Skin epidermis (tissue), 12 donors: ENCODE data around the gene SLC25A40.
"Not testable (repeated sequence)": the region's sequence is repeated elsewhere in the genome, so short reads cannot be mapped to it uniquely, and the experiment has no call there.

Source experiments
- H3K27ac ChIP-seq, 21 experiments: fragments of 200-600 bp; sonication (generic) in 11 of 21; one replicate each; pipeline ENCODE4 v1.5.0; 2020; ENCODE audit warnings: mild to moderate bottlenecking in 3 of 21, inconsistent platforms in 2 of 21, moderate library complexity in 2 of 21
- H3K4me3 ChIP-seq, 7 experiments: fragments of 200-600 bp; sonication (generic) in 2 of 7; one replicate each; pipeline ENCODE4 v1.5.0; 2020; ENCODE audit warnings: inconsistent platforms in 2 of 7, mild to moderate bottlenecking in 2 of 7, moderate library complexity in 1 of 7

The SLC25A40 gene, protein sequence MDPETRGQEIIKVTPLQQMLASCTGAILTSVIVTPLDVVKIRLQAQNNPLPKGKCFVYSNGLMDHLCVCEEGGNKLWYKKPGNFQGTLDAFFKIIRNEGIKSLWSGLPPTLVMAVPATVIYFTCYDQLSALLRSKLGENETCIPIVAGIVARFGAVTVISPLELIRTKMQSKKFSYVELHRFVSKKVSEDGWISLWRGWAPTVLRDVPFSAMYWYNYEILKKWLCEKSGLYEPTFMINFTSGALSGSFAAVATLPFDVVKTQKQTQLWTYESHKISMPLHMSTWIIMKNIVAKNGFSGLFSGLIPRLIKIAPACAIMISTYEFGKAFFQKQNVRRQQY

GRCh38 chr7:87876040-87876868 lies at the start of gene SLC25A40, which contains the start of gene DBF4:
TSS of gene SLC25A40 (minus strand) at chr7:87876360. CDS start at chr7:87858727, 17,633 bp downstream.
TSS of gene DBF4 (plus strand) at chr7:87876493. CDS start at chr7:87876733, 240 bp downstream.
- Histone ChIP-seq H3K4me3 (peak within 1 kb of the TSS; percentile 62 to 96 (median 84)), H3K27ac (peak within 1 kb of the TSS; percentile 74 to 92 (median 88))

- H3K4me3 ChIP-seq, H3K27ac ChIP-seq: not testable (repeated sequence)
Measured at GRCh38 chr7:87922759-87923395, 46.7 kb upstream of the SLC25A40 start.

DNA sequence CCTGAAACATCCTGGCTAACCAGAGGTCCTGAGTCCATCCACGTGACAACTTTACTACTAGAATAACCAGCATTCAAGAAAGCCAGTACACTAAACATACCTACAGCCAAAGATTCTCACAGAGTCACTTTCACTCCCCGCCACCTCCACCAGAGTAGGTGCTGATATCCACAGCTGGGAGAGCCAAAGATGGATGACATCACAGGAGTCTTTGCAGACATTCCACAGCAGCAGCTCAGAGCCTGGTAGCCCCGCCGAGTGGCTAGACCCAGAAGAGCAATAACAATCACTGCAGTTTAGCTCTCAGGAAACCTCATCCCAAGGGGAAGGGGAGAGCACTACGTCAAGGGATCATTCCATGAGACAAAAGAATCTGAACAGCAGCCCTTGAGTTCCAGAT lies 44.4 kb upstream of the SLC25A40 start:
- Histone ChIP-seq H3K4me3 (no peak overlapping the region), H3K27ac (no peak overlapping the region)

GRCh38 chr7:87919875-87920274 lies 43.7 kb upstream of the SLC25A40 start:
- H3K4me3 ChIP-seq = no peak overlapping the region
- H3K27ac ChIP-seq = no peak overlapping the region

- H3K27ac ChIP-seq = no peak overlapping the region
- no peak overlapping the region for H3K4me3 ChIP-seq
Measured at GRCh38 chr7:87918740-87919139, 42.6 kb upstream of the SLC25A40 start.

DNA sequence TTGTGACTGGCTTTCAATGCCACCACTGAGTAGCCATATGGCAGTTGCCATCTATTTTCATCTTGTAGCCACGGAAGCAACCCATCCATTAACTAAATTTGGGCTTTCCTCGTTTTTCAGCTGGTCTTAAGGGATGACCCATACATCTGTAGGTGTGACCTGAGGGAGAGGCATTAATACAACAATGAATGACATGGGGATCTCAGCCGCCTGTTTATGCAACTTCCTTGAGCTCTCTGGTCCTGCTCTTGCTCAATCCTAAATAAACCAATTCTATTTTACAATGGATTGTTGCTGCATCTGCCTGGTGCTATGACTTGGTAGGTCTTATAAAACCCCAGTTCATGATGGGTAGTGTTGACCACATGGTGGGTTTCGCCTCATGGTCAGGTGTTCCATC lies 36.0 kb upstream of the SLC25A40 start:
- Histone ChIP-seq H3K4me3 (no peak overlapping the region), H3K27ac (no peak overlapping the region)

GRCh38 chr7:87908814-87909213 lies 32.7 kb upstream of the SLC25A40 start:
- not testable (repeated sequence) for H3K27ac ChIP-seq, H3K4me3 ChIP-seq

DNA sequence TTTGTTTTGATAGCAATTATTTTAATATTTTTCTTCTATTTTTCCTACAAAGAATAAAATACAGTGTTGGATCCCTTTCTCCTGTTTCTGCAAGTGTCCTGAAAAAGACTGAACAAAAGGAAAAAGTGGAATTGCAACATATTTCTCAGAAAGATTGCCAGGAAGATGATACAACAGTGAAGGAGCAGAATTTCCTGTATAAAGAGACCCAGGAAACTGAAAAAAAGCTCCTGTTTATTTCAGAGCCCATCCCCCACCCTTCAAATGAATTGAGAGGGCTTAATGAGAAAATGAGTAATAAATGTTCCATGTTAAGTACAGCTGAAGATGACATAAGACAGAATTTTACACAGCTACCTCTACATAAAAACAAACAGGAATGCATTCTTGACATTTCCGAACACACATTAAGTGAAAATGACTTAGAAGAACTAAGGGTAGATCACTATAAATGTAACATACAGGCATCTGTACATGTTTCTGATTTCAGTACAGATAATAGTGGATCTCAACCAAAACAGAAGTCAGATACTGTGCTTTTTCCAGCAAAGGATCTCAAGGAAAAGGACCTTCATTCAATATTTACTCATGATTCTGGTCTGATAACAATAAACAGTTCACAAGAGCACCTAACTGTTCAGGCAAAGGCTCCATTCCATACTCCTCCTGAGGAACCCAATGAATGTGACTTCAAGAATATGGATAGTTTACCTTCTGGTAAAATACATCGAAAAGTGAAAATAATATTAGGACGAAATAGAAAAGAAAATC lies 31.2 kb upstream of the SLC25A40 start:
- H3K4me3 ChIP-seq, H3K27ac ChIP-seq: not testable (repeated sequence)

- Histone ChIP-seq H3K4me3 (no peak overlapping the region), H3K27ac (no peak overlapping the region)
Measured at GRCh38 chr7:87899255-87899654, 23.1 kb upstream of the SLC25A40 start.

DNA sequence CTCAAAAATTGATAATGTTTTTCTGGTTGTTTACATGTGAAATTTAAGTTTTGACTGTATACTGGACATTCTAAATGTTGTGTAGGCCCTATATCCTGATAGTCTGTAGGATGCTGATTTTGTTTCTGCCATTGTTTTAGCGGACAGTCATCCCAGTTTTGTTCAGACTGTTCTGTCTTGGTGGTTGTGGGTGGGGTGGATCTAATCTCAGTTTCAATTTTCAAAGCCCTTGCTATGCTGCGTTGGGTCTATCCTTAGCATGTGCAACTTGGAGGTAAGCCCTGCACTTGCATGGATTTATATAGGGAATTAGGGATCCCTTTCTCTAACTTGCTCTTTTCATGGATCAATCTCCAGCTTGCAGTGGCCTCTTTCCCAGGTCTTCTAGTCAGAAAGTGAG lies 19.2 kb upstream of the SLC25A40 start:
- no peak overlapping the region for H3K4me3 ChIP-seq
- no peak overlapping the region for H3K27ac ChIP-seq

DNA sequence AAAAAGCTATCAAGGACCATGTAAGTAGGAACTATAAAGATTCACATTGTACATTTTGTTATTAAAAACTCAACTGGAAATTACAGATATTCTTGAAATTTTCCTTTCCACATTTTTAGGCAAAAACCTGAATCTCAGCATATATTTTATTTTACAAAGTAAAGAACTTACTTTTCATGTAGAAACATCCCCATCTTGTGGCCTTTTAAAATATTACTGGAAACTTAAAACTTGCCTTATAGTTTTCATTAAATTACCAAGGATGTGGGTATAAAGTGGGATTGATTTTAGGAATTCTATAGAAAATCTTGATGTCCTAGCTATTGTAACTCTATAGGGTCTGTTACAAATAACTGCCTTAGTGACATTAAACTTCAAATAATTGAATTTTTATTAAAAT lies 10.7 kb upstream of the SLC25A40 start:
- H3K27ac ChIP-seq = no peak overlapping the region
- H3K4me3 ChIP-seq = no peak overlapping the region

- Histone ChIP-seq H3K27ac (no peak overlapping the region), H3K4me3 (no peak overlapping the region)
Measured at GRCh38 chr7:87885018-87885417, 8.9 kb upstream of the SLC25A40 start.

GRCh38 chr7:87882151-87882937 lies 6.2 kb upstream of the SLC25A40 start:
- Histone ChIP-seq H3K4me3 (no peak overlapping the region), H3K27ac (no peak overlapping the region)

DNA sequence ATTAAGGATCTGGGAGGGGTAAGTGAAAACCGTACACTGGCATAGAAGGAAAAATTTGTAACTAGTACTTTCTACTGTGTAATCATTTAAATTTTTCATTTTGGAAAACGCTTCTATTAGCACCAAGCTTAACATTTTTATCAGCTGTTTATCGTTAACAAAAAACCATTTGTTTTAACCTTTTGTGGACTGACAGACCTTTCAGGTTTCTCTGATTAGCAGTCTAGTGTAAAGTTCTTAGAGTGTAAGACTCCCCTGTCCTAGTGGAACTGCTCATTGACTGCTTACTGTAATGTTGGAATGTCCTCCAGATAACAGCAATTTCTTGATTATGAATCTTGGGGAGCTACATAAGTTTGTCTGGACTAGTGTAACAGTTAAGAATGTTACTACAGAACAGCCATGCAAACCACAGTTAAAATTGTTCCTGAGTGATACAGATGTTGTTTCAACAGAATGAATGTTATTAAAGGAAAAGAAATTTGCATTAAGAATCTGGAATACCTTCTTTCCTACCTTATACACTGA lies 2.1 kb upstream of the SLC25A40 start:
- Histone ChIP-seq H3K4me3 (no peak overlapping the region), H3K27ac (peak overlapping the region in 1 of 21 experiments; percentile 11)

DNA sequence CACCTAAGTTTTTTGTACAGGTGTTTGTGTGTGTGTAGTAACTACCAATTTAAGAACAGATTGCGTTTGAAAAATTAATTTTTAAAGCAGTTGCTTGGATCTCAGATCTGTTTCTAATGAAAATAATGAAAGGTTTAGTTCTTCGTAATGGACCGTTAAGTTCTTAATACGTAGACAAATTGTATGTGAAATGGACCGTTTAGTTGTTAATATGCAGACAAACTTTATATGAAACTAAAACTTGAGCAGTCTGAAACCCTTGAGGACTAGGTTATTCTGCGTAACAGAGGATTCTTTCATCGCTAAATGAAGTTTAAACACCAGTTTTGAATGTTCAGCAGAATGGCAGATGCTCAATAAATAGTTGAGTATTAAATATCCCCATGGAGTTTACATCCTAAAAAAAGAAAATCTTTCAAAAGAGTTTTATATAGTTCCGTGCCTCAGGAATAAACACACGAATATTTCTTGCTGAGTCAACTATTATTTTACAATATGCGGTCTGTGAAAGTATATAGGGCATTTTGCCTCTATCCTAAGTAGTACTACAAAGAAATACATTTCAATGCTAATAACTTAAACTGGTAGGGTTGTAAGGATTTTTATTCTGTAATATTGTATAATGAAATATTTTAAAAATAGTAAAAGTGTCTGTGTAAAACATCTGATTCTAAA lies 1.3 kb upstream of the SLC25A40 start:
- Histone ChIP-seq H3K4me3 (peak overlapping the region; percentile 62 to 96 (median 84)), H3K27ac (peak overlapping the region in 18 of 21 experiments; percentile 80 to 92 (median 87))

GRCh38 chr7:87876869-87877234 lies 692 bp upstream of the SLC25A40 start:
- H3K27ac ChIP-seq = peak overlapping the region; percentile 56 to 92 (median 87)
- peak overlapping the region; percentile 62 to 96 (median 84) for H3K4me3 ChIP-seq

- Histone ChIP-seq H3K27ac (peak overlapping the region; percentile 60 to 92 (median 88)), H3K4me3 (peak overlapping the region; percentile 62 to 96 (median 84))
Measured at GRCh38 chr7:87875151-87876039, 765 bp downstream of the SLC25A40 start.
